H9 (cell line): Measurements from ENCODE around the gene PODNL1. TPM values are rescaled to one million over a fixed set of nuclear protein-coding genes. Genes with fewer than 3 reads are reported as not detected.

Experiments used
- DNase-seq: peaks from one replicate; pipeline ENCODE4 v3.0.0-alpha.2; 2017
- H2AFZ ChIP-seq: one replicate; pipeline ENCODE4 v1.6.1; 2013; ENCODE audit warnings: mild to moderate bottlenecking, low read length, control low read depth, moderate library complexity
- H2AK5ac ChIP-seq: 2 replicates; pipeline ENCODE4 v1.6.1; 2013; ENCODE audit warnings: low read length, control low read depth, mixed read lengths; ENCODE audit not compliant: insufficient read length
- H2BK120ac ChIP-seq: one replicate; pipeline ENCODE4 v1.6.1; 2013; ENCODE audit warnings: low read depth, mild to moderate bottlenecking, low read length, control low read depth, inconsistent platforms; ENCODE audit not compliant: poor library complexity, severe bottlenecking
- H2BK12ac ChIP-seq: 2 replicates; pipeline ENCODE4 v1.6.1; 2013; ENCODE audit warnings: low read length, control low read depth, mixed read lengths, low read depth; ENCODE audit not compliant: insufficient read length
- H2BK15ac ChIP-seq: 2 replicates; pipeline ENCODE4 v1.6.1; 2013; ENCODE audit warnings: low read depth, low read length, control low read depth
- H2BK20ac ChIP-seq: one replicate; pipeline ENCODE4 v1.6.1; 2013; ENCODE audit warnings: low read depth, mild to moderate bottlenecking, low read length, control low read depth, inconsistent platforms; ENCODE audit not compliant: poor library complexity, severe bottlenecking
- H2BK5ac ChIP-seq: 2 replicates; pipeline ENCODE4 v1.6.1; 2013; ENCODE audit warnings: low read length, control low read depth, mixed read lengths; ENCODE audit not compliant: insufficient read length
- H3K14ac ChIP-seq: 2 replicates; pipeline ENCODE4 v1.6.1; 2013; ENCODE audit warnings: low read length, control low read depth; ENCODE audit not compliant: insufficient read depth
- H3K18ac ChIP-seq: 2 replicates; pipeline ENCODE4 v1.6.1; 2013; ENCODE audit warnings: low read depth, mild to moderate bottlenecking, mixed read lengths, low read length, control low read depth; ENCODE audit not compliant: insufficient read length
- H3K23ac ChIP-seq: 2 replicates; pipeline ENCODE4 v1.6.1; 2013; ENCODE audit warnings: low read length, control low read depth, mixed read lengths, low read depth; ENCODE audit not compliant: insufficient read length
- H3K23me2 ChIP-seq: 2 replicates; pipeline ENCODE4 v1.6.1; 2013; ENCODE audit warnings: low read depth, mild to moderate bottlenecking, mixed read lengths, low read length, control low read depth; ENCODE audit not compliant: insufficient read length, poor library complexity, severe bottlenecking
- H3K27ac ChIP-seq: 2 replicates; pipeline ENCODE4 v1.5.1; 2013; ENCODE audit warnings: low read length, control low read depth, mixed read lengths, low read depth; ENCODE audit not compliant: insufficient read length
- H3K27me3 ChIP-seq: 2 replicates; pipeline ENCODE4 v1.6.1; 2013; ENCODE audit warnings: low read length, control low read depth, inconsistent platforms; ENCODE audit not compliant: insufficient read depth
- H3K4ac ChIP-seq: 2 replicates; pipeline ENCODE4 v1.6.1; 2013; ENCODE audit warnings: low read depth, mild to moderate bottlenecking, control low read depth, inconsistent platforms, low read length, moderate library complexity
- H3K4me1 ChIP-seq: 2 replicates; pipeline ENCODE4 v1.6.1; 2013; ENCODE audit warnings: low read length, control low read depth, inconsistent platforms; ENCODE audit not compliant: insufficient read depth
- H3K4me2 ChIP-seq: 2 replicates; pipeline ENCODE4 v1.6.1; 2013; ENCODE audit warnings: low read length, control low read depth, mixed read lengths; ENCODE audit not compliant: insufficient read length, insufficient read depth
- H3K56ac ChIP-seq: 2 replicates; pipeline ENCODE4 v1.6.1; 2013; ENCODE audit warnings: low read depth, mild to moderate bottlenecking, mixed read lengths, low read length, control low read depth; ENCODE audit not compliant: insufficient read length
- H3K79me1 ChIP-seq: 2 replicates; pipeline ENCODE4 v1.6.1; 2013; ENCODE audit warnings: low read depth, mild to moderate bottlenecking, moderate library complexity, low read length, control low read depth, inconsistent platforms; ENCODE audit not compliant: insufficient read depth, poor library complexity, severe bottlenecking
- H3K79me2 ChIP-seq: 2 replicates; pipeline ENCODE4 v1.6.1; 2013; ENCODE audit warnings: low read length, control low read depth, inconsistent platforms; ENCODE audit not compliant: insufficient read depth
- H3K9ac ChIP-seq: 2 replicates; pipeline ENCODE4 v1.6.1; 2013; ENCODE audit warnings: low read length, control low read depth, mixed read lengths; ENCODE audit not compliant: insufficient read length; ENCODE audit errors: extremely low read depth
- H3K9me3 ChIP-seq: one replicate; pipeline ENCODE4 v1.6.1; 2013; ENCODE audit warnings: low read depth, low read length, inconsistent platforms; ENCODE audit not compliant: control insufficient read depth
- H3T11ph ChIP-seq: one replicate; pipeline ENCODE4 v1.6.1; 2013; ENCODE audit warnings: mild to moderate bottlenecking, low read length, control low read depth, inconsistent platforms
- H4K20me1 ChIP-seq: one replicate; pipeline ENCODE4 v1.6.1; 2013; ENCODE audit not compliant: control insufficient read depth, insufficient read length, insufficient read depth
- H4K5ac ChIP-seq: 2 replicates; pipeline ENCODE4 v1.6.1; 2013; ENCODE audit warnings: low read depth, mild to moderate bottlenecking, mixed read lengths, low read length, control low read depth; ENCODE audit not compliant: insufficient read length
- H4K8ac ChIP-seq: replicated peaks from 2 replicates; pipeline ENCODE4 v1.6.1; 2013; ENCODE audit warnings: low read length, control low read depth, mixed read lengths, low read depth; ENCODE audit not compliant: insufficient read length
- H4K91ac ChIP-seq: 2 replicates; pipeline ENCODE4 v1.6.1; 2013; ENCODE audit warnings: low read depth, mild to moderate bottlenecking, moderate library complexity, mixed read lengths, low read length, control low read depth; ENCODE audit not compliant: insufficient read length
- H3K27ac Mint-ChIP-seq, 3 experiments: 2 replicates in 2 of 3; 3 replicates in 1 of 3; pipeline ENCODE4 v1.8.0; 2020 to 2021; ENCODE audit warnings: mixed read lengths in 3 of 3, mild to moderate bottlenecking in 1 of 3, moderate library complexity in 1 of 3
- H3K27me3 Mint-ChIP-seq: 2 replicates; pipeline ENCODE4 v1.8.0; 2021; ENCODE audit warnings: low read depth, mild to moderate bottlenecking, moderate library complexity, mixed read lengths
- H3K36me3 Mint-ChIP-seq, 3 experiments: 2 replicates in 2 of 3; 3 replicates in 1 of 3; pipeline ENCODE4 v1.8.0; 2020 to 2021; ENCODE audit warnings: low read depth in 3 of 3, mixed read lengths in 3 of 3; ENCODE audit not compliant: insufficient read depth in 1 of 3
- H3K4me1 Mint-ChIP-seq, 2 experiments: 2 replicates each; pipeline ENCODE4 v1.8.0; 2020; ENCODE audit warnings: mixed read lengths in 2 of 2
- H3K4me3 Mint-ChIP-seq, 2 experiments: 2 replicates in 1 of 2; 3 replicates in 1 of 2; pipeline ENCODE4 v1.8.0; 2020 to 2021; ENCODE audit warnings: mild to moderate bottlenecking in 2 of 2, mixed read lengths in 2 of 2, moderate library complexity in 1 of 2
- H3K9me3 Mint-ChIP-seq, 2 experiments: 2 replicates in 1 of 2; 3 replicates in 1 of 2; pipeline ENCODE4 v1.8.0; 2020; ENCODE audit warnings: mild to moderate bottlenecking in 2 of 2, mixed read lengths in 2 of 2, moderate library complexity in 1 of 2
- WGBS: extraction: QIAGEN DNeasy Blood & Tissue Kit; methylation state at CpG from one replicate; pipeline ENCODE4 v1.1.7; 2013; ENCODE audit warnings: missing lambda C conversion rate, low lambda C conversion rate, mixed read lengths; ENCODE audit not compliant: insufficient read length; ENCODE audit errors: extremely low coverage; 5-methylcytosine and 5-hydroxymethylcytosine counted together
- total RNA-seq: library from RNA; stranded (reverse); gene quantifications from 2 replicates; pipeline ENCODE4 v1.2.1, GENCODE V29; 2021
- TF ChIP-seq, protein P1 (sequence below): fragments of 200-600 bp; sonication (generic); conservative IDR thresholded peaks from 3 replicates; pipeline ENCODE4 v1.8.0; 2021; ENCODE audit warnings: antibody characterized with exemption, mild to moderate bottlenecking

PODNL1 gene
- total RNA-seq, 1 experiment from 2014 or later = 0.68 TPM

DNA sequence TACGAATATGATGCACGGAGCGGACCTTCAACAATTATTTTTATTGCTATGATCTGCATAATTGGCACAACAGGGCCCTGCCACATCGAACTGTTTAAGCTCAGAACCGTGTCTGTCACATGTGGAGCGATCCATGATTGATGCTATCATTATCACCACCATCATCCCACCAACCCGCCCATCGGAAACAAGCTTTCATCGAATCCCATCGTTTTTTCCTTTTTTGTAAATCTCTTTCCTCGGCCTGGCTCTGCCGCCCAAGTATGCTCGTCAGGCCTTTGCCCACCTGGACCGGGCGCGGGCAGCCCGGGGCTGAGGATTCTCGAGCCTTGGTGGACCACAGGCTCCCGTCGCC lies 13.6 kb upstream of the PODNL1 start:
- H4K8ac ChIP-seq = no peak overlapping the region
- no peak overlapping the region for H4K5ac ChIP-seq
- peak overlapping the region in 1 of 3 experiments; percentile 87; a peak in 2 of 7 replicates for H3K27ac Mint-ChIP-seq
- H2BK20ac ChIP-seq = no peak overlapping the region
- H3K23me2 ChIP-seq = peaks cover 11% of the 10 kb centered on the region
- H2BK120ac ChIP-seq = no peak overlapping the region
- peaks cover 9 to 12% of the 10 kb centered on the region in 2 experiments for H3K4me1 Mint-ChIP-seq
- H3K4ac ChIP-seq = no peak overlapping the region
- H3K56ac ChIP-seq = no peak overlapping the region
- no peak overlapping the region for H3K23ac ChIP-seq
- no peak overlapping the region for H3K9ac ChIP-seq
- H4K91ac ChIP-seq = no peak overlapping the region
- H3K36me3 Mint-ChIP-seq = peaks cover 8 to 22% (median 19%) of the 10 kb centered on the region in 3 experiments; a peak in 5 of 7 replicates
- peak overlapping the region; percentile 86 to 92 for H3K4me3 Mint-ChIP-seq
- H3T11ph ChIP-seq = no peak overlapping the region
- no CpG with 5 or more reads among the region's 20 CpGs for WGBS
- peaks cover 6% of the 10 kb centered on the region; the same call in 1 of the 2 replicates for H3K79me2 ChIP-seq
- H3K27ac ChIP-seq = no peak overlapping the region
- no peak overlapping the region for H2AK5ac ChIP-seq
- no peak overlapping the region for H2BK12ac ChIP-seq
- TF ChIP-seq, protein P1, sequence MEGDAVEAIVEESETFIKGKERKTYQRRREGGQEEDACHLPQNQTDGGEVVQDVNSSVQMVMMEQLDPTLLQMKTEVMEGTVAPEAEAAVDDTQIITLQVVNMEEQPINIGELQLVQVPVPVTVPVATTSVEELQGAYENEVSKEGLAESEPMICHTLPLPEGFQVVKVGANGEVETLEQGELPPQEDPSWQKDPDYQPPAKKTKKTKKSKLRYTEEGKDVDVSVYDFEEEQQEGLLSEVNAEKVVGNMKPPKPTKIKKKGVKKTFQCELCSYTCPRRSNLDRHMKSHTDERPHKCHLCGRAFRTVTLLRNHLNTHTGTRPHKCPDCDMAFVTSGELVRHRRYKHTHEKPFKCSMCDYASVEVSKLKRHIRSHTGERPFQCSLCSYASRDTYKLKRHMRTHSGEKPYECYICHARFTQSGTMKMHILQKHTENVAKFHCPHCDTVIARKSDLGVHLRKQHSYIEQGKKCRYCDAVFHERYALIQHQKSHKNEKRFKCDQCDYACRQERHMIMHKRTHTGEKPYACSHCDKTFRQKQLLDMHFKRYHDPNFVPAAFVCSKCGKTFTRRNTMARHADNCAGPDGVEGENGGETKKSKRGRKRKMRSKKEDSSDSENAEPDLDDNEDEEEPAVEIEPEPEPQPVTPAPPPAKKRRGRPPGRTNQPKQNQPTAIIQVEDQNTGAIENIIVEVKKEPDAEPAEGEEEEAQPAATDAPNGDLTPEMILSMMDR = no peak
- no peak overlapping the region for H2AFZ ChIP-seq
- no peak overlapping the region for H3K14ac ChIP-seq
- H4K20me1 ChIP-seq = no peaks in the 10 kb centered on the region
- no peaks in the 10 kb centered on the region for H3K27me3 ChIP-seq
- H3K27me3 Mint-ChIP-seq = peaks cover 2% of the 10 kb centered on the region; the same call in 1 of the 2 replicates
- H3K4me1 ChIP-seq = no peaks in the 10 kb centered on the region
- H3K18ac ChIP-seq = peak overlapping the region; percentile 21
- no peaks in the 10 kb centered on the region for H3K9me3 Mint-ChIP-seq
- H3K79me1 ChIP-seq = peaks cover 8% of the 10 kb centered on the region
- no peak overlapping the region for H2BK5ac ChIP-seq
- H3K9me3 ChIP-seq = no peaks in the 10 kb centered on the region
- peak overlapping the region; percentile 66 for H3K4me2 ChIP-seq
- no peak overlapping the region for H2BK15ac ChIP-seq
- DNase-seq = no peak
